Activated naive CD4-positive, alpha-beta T cell treated with anti-CD3 and anti-CD28 coated beads, Interleukin-2, amount 10 ng/mL, durations not matched to agents 7 days and 5 days (primary cell): Measurements from ENCODE around the gene PRRT1B.
A peak's percentile ranks its signal among the peaks of the same experiment; 100 is the strongest.

ENCODE experiments used
- CTCF ChIA-PET: fragments of 350-600 bp; sonication (Branson Sonifier 250); formaldehyde crosslinking; loops from one replicate; lab custom pipeline; 2021; ENCODE audit warnings: antibody characterized with exemption; lab: Charles Lee
- DNase-seq: peaks from one replicate; pipeline ENCODE4 v3.0.0-alpha.2; 2020
- H3K27ac Mint-ChIP-seq: one replicate; pipeline ENCODE4 v1.8.0; 2021; ENCODE audit warnings: mild to moderate bottlenecking, moderate library complexity, mixed read lengths
- H3K27me3 Mint-ChIP-seq: one replicate; pipeline ENCODE4 v1.8.0; 2021; ENCODE audit warnings: mild to moderate bottlenecking, mixed read lengths
- H3K36me3 Mint-ChIP-seq: one replicate; pipeline ENCODE4 v1.8.0; 2021; ENCODE audit warnings: mixed read lengths
- H3K4me1 Mint-ChIP-seq: one replicate; pipeline ENCODE4 v1.8.0; 2021; ENCODE audit warnings: mixed read lengths
- H3K4me3 Mint-ChIP-seq: one replicate; pipeline ENCODE4 v1.8.0; 2021; ENCODE audit warnings: mild to moderate bottlenecking, moderate library complexity, mixed read lengths
- H3K9me3 Mint-ChIP-seq: one replicate; pipeline ENCODE4 v1.8.0; 2021; ENCODE audit warnings: mixed read lengths

PRRT1B gene

DNA sequence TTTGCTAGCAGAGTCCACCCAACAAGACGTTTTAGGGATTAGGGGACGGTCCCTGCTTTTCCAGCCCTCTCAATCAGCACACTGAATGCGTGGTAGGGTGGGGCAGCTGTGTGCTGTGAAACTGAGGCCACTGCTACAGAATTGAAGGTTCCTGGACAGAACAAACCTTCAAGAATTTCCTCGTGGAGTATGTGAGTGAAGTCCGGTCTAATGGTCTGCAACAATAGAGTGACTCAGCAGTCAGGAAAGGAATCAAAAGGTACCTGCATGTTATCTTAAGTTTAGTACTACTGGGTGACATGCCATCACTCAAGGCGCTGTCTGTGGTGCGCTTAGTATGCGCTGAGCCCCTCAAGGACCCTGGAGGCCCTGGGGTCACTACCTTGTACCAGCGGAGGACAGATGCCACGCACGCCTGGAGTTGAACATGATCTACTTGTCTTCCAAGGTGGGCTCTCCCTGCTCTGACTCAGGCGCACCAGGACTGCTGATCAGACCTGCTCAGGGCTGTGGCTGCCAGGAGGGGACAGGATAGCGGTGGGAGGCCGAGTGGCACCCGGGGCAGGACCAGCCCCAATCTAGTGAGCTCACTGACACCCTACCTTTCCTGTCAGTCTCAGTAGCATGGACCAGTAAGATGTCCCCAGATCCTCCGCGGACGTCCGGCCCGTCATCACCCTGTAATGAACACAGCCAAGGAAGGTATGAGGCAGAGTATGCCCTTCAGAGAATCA lies 50.5 kb downstream of the PRRT1B start:
- peaks cover 14% of the 10 kb centered on the region for H3K4me1 Mint-ChIP-seq
- no peak for DNase-seq
- no peaks in the 10 kb centered on the region for H3K9me3 Mint-ChIP-seq
- H3K4me3 Mint-ChIP-seq = no peak overlapping the region
- peaks cover 26% of the 10 kb centered on the region for H3K36me3 Mint-ChIP-seq
- CTCF ChIA-PET = interaction anchor here (1.0 to 9.0 kb wide), 2 partner anchors 66 to 147 kb away, joined by 3 to 148 read pairs; partner anchors contain the start of gene RAPGEF1
- no peaks in the 10 kb centered on the region for H3K27me3 Mint-ChIP-seq
- H3K27ac Mint-ChIP-seq = no peak overlapping the region

DNA sequence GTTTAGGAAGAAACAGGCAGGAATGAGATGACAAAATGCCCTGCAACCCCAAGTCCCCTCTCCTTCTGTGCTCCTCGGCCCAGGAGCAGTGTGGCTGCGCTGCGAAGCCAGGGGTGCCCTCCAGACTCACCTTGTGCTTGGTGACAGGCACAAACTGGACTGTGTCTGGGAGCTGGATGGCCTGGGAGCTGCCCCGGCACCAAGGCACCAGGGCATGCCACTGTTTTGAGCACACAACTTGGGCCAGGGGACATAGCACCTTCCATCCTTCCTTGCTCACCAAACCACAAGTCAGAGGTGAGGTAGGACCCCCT lies 51.1 kb downstream of the PRRT1B start:
- Mint-ChIP-seq H3K4me1 (peaks cover 8% of the 10 kb centered on the region), H3K27ac (no peak overlapping the region), H3K9me3 (no peaks in the 10 kb centered on the region), H3K36me3 (peaks cover 24% of the 10 kb centered on the region), H3K4me3 (no peak overlapping the region), H3K27me3 (no peaks in the 10 kb centered on the region)
- CTCF ChIA-PET = interaction anchor here (1.0 kb wide), 1 partner anchor 66 kb away, joined by 3 read pairs; no protein-coding TSS in a partner anchor
- DNase-seq = no peak

DNA sequence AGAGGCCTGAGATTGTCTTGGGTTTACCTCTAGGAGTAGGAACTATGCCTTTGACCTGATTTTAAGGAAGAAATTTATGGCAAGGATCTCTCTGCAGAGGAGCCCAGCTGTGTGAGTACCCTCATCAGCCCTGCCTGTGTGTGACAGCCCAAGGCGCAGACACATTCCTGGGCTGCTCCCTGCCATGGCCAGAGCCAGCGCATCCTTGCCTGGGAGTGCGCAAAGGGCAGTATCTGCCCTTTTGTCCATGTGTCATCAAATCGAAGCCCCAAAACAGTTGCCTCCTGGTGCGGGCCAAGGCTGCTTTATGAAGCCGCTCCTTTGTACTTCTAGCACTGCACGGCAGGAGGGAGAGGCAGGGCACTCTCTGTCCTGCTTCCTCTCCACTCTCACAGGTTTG lies 51.9 kb downstream of the PRRT1B start:
- no peak overlapping the region for H3K4me3 Mint-ChIP-seq
- H3K36me3 Mint-ChIP-seq = peaks cover 31% of the 10 kb centered on the region
- H3K9me3 Mint-ChIP-seq = no peaks in the 10 kb centered on the region
- H3K27ac Mint-ChIP-seq = no peak overlapping the region
- DNase-seq = no peak
- H3K27me3 Mint-ChIP-seq = no peaks in the 10 kb centered on the region
- CTCF ChIA-PET = no interaction called here
- H3K4me1 Mint-ChIP-seq = peaks cover 2% of the 10 kb centered on the region

DNA sequence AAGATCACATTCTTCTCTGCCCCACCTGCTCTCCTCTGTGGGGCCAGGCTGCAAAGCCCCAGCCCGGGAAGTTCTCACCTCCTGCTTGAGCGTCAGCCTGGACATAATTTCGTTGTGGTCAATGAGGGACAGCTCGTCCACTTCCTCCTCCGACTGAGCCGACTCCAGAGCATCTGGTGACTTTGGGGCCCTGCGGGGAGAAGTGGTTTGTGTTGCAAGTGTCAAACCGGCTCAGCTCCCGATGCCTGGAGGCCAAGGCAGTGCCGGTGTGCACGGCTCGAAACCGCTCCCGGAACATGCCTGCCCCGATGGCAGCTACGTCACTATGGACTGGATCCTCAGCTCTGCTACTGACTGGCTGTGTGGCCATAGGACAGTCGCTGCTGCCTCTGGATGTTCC lies 52.8 kb downstream of the PRRT1B start:
- no peak overlapping the region for H3K27ac Mint-ChIP-seq
- no peak for DNase-seq
- CTCF ChIA-PET = interaction anchor here (2.9 kb wide), 1 partner anchor 141 kb away, joined by 11 read pairs; the partner anchor contains the start of gene RAPGEF1
- peaks cover 2% of the 10 kb centered on the region for H3K4me1 Mint-ChIP-seq
- H3K9me3 Mint-ChIP-seq = no peaks in the 10 kb centered on the region
- peaks cover 37% of the 10 kb centered on the region for H3K36me3 Mint-ChIP-seq
- no peak overlapping the region for H3K4me3 Mint-ChIP-seq
- no peaks in the 10 kb centered on the region for H3K27me3 Mint-ChIP-seq

DNA sequence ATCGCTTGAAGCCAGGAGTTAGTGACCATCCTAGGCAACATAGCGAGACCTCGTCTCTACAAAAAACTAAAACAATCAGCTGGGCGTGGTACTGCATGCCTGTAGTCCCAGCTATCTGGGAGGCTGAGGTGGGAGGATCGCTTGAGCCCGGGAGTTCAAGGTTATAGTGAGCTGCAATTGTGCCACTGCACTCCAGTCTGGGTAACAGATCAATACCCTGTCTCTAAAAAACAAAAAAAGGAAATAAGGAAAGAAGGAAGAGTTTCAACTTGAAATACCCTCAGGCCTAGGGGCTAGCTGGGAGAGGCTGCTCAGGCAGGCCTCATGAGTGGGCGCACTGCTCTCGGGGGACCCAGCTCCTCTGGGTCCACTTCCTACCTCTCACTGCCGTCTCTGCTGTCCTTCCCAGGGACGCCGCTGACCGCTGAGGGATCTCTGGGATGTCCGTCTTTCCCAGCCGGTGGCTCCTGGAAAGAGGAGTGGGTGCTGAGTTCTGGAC lies 56.4 kb downstream of the PRRT1B start:
- peak overlapping the region; percentile 71 for H3K27ac Mint-ChIP-seq
- peaks cover 43% of the 10 kb centered on the region for H3K36me3 Mint-ChIP-seq
- no peaks in the 10 kb centered on the region for H3K4me1 Mint-ChIP-seq
- no peaks in the 10 kb centered on the region for H3K27me3 Mint-ChIP-seq
- DNase-seq = no peak
- no peak overlapping the region for H3K4me3 Mint-ChIP-seq
- no peaks in the 10 kb centered on the region for H3K9me3 Mint-ChIP-seq
- CTCF ChIA-PET = interaction anchor here (1.1 to 3.2 kb wide), 3 partner anchors 10 to 219 kb away, joined by 3 to 16 read pairs (median 5); partner anchors contain the start of gene RAPGEF1

DNA sequence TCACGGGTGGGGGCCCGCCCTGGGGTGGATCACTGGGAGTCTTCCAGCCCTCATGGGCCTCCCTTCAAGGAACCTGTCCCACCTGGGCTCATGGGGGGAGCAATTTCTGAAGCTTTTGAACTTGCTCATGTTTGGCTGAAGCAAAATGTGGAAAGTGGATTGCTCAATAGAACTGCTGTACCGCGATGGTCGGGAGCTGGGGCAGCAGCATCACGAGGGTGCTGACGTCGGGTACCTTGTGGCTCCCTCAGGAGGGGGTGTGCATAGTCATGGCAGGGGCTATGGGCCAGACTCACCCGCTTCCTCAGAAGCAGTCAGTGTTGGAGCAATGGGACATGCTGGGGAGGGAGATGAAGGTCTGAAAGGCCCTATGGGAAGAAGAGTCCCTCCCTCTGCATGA lies 57.9 kb downstream of the PRRT1B start:
- H3K4me3 Mint-ChIP-seq = no peak overlapping the region
- peaks cover 45% of the 10 kb centered on the region for H3K36me3 Mint-ChIP-seq
- no peak for DNase-seq
- peak overlapping the region; percentile 24 for H3K27ac Mint-ChIP-seq
- H3K27me3 Mint-ChIP-seq = no peaks in the 10 kb centered on the region
- CTCF ChIA-PET = interaction anchor here (0.9 to 3.2 kb wide), 2 partner anchors 11 to 18 kb away, joined by 3 to 16 read pairs; no protein-coding TSS in a partner anchor
- H3K4me1 Mint-ChIP-seq = no peaks in the 10 kb centered on the region
- no peaks in the 10 kb centered on the region for H3K9me3 Mint-ChIP-seq

DNA sequence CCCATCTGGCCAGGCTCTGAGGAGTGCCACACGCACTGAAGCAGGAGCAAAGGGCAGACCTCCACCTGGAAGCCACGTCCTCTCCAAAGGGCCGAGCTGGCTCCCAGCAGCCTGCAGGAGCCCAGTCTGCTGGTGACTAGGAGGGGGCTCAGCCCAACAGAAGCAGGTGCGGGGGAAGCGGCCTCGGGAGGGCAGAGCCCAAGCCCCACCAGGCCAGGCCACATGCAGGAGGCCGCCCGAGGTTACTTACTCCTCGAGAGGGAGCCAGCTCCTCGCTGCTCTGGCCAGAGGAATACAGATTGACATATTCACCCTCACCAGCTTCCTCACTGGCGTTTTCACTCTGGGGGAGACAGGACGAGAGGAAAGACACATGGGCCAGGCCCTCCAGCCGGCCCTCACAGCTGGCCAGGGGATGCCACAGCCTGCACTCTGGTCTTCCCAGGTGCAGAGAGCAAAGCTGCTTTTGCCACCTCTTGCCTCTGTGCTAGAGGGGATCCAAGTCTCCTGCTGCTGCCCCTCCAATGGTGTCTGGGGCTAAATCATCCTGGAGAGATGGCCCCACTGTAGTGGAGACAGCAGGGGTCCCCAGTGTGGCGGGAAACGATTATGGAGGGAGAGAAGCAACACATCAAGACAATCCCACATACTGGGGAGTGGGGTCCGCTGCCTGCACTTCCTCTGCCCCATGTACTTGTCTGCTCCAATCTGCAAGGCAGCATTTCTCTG lies 58.6 kb downstream of the PRRT1B start:
- Mint-ChIP-seq H3K27ac (peak overlapping the region; percentile 15), H3K9me3 (no peaks in the 10 kb centered on the region), H3K4me1 (no peaks in the 10 kb centered on the region), H3K27me3 (no peaks in the 10 kb centered on the region), H3K4me3 (no peak overlapping the region), H3K36me3 (peaks cover 44% of the 10 kb centered on the region)
- CTCF ChIA-PET = interaction anchor here (0.9 to 3.2 kb wide), 3 partner anchors 12 to 19 kb away, joined by 3 to 16 read pairs (median 4); no protein-coding TSS in a partner anchor
- no peak for DNase-seq

DNA sequence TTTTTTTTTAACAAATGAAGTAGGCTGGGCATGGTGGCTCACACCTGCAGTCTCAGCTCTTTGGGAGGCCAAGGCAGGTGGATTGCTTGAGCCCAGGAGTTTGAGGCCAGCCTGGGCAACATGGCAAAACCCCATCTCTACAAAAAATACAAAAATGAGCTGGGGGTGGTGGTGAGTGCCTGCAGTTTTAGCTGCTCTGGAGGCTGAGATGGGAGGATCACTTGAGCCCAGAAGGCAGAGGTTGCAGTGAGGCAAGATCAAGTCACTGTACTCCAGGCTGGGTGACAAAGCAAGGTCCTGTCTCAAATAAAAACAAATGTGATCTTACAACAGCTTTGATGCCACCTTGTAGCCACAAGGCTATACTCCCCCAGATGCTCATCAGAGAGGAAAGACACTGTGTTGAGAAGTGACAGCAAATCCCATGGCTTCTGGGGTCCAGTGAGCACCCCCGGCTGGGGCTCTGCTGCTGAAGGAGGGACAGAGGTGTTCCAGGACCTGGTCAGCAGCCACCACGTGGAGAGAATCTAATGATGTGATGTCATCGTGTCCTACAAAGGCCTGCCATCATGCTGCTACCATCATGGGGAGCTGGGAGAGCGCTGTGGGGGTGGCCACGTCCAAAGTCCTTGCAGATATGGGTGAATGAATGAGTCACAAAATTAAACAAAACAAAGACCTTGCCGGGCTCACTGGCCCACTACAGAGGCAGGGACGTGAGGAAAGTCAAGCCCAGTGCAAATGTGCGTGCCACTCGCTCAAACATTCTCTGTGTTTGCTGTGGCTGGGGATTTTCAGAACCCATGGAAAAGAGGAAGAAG lies 60.7 kb downstream of the PRRT1B start:
- DNase-seq = no peak
- H3K27ac Mint-ChIP-seq = no peak overlapping the region
- CTCF ChIA-PET = interaction anchor here (0.6 to 1.7 kb wide), 2 partner anchors 14 to 126 kb away, joined by 3 to 4 read pairs; no protein-coding TSS in a partner anchor

DNA sequence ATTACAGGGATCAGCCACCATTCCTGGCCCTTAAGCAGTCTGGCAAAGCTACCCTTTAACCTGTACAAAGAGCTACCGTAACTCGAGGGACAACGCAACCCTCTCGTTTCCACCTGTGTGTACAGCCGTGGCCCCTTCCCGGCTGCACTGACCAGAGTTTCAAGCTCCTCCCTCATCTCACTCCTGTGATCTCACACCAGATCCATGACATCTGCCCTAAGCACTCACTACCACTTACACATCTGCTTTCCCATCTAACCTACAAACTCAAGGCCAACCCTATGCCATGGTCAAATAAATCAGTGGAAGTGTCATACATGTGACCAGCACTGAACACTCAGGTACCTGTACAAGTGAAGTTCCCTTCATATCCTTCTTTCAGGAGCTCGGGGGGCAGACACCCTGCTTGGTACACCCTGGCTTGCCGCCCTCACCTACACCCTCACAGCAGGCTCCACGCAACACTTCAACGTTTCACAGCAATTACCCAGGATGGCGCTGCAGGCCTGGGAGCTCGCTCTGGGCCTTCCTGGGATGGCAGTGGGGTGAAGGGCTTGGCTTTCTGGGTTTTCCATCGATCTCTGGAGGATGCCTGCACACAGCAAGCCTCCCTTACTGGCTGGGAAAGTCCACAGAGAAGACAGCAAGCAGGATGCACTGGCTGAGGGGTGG lies 61.7 kb downstream of the PRRT1B start:
- H3K9me3 Mint-ChIP-seq = no peaks in the 10 kb centered on the region
- no peak overlapping the region for H3K4me3 Mint-ChIP-seq
- DNase-seq = no peak
- no peaks in the 10 kb centered on the region for H3K27me3 Mint-ChIP-seq
- H3K36me3 Mint-ChIP-seq = peaks cover 37% of the 10 kb centered on the region
- no peak overlapping the region for H3K27ac Mint-ChIP-seq
- CTCF ChIA-PET = interaction anchor here (0.6 to 1.4 kb wide), 3 partner anchors 125 to 133 kb away, joined by 3 to 4 read pairs (median 3); no protein-coding TSS in a partner anchor
- H3K4me1 Mint-ChIP-seq = no peaks in the 10 kb centered on the region

More for the DNA sequence above, 60.7 kb downstream of the PRRT1B start:
- Mint-ChIP-seq H3K27me3 (no peaks in the 10 kb centered on the region), H3K9me3 (no peaks in the 10 kb centered on the region), H3K36me3 (peaks cover 41% of the 10 kb centered on the region), H3K4me3 (no peak overlapping the region), H3K4me1 (no peaks in the 10 kb centered on the region)

DNA sequence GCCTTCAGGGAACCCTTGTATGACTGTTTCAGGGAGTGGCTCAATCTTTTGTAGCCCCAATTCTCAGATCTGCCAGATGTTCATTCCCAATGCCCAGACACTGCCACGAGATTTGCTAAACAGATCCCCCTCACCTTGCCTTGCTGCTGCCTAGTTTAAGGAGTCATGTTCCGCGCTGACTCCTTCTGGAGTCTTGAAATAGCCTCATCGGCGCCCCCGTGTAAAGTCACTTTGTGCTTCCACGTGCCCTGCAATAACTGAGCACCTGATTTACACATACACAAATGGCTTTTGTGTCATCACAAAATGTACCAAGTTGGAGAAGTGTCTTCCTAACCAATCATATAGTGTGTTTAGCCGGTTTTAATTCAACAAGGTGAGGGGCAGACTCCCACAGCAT lies 62.3 kb downstream of the PRRT1B start:
- H3K9me3 Mint-ChIP-seq = no peaks in the 10 kb centered on the region
- H3K27ac Mint-ChIP-seq = no peak overlapping the region
- no peak overlapping the region for H3K4me3 Mint-ChIP-seq
- no peak for DNase-seq
- H3K27me3 Mint-ChIP-seq = no peaks in the 10 kb centered on the region
- no peaks in the 10 kb centered on the region for H3K4me1 Mint-ChIP-seq
- H3K36me3 Mint-ChIP-seq = peaks cover 32% of the 10 kb centered on the region
- CTCF ChIA-PET = interaction anchor here (1.4 kb wide), 1 partner anchor 133 kb away, joined by 4 read pairs; no protein-coding TSS in a partner anchor

DNA sequence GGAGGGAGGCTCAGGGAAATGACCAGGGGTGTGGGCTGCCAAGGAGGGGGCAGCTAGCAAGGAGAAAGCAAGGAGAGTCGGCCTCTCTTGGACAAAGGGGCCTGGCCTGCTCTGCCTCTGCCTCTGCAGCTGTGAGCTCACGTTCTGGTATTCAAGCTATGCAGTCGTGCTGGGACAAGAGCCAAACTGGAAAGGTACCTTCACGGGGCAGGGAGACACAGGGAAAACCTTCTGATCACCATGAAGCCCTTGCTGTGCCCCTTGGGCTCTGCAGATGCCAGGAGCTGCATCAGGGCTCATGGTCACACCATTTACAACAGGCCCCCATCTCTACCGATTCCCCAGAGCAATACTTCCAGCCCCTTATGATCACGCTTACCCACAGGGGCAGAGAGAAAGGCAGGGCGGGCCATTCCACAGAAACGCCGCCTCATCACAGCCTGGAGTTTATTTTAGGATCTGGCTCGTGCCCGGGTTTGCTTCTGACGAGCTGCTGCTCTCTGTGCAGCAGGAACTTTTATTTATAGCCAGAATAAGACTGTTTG lies 63.2 kb downstream of the PRRT1B start:
- no peaks in the 10 kb centered on the region for H3K9me3 Mint-ChIP-seq
- no peaks in the 10 kb centered on the region for H3K27me3 Mint-ChIP-seq
- DNase-seq = no peak
- no peaks in the 10 kb centered on the region for H3K4me1 Mint-ChIP-seq
- H3K4me3 Mint-ChIP-seq = no peak overlapping the region
- no peak overlapping the region for H3K27ac Mint-ChIP-seq
- H3K36me3 Mint-ChIP-seq = peaks cover 34% of the 10 kb centered on the region
- CTCF ChIA-PET = no interaction called here
